IPS-15b (cell line): ENCODE measurements around the gene LAPTM5.

Experiments
- H3K27me3 ChIP-seq: one replicate; pipeline ENCODE4 v1.6.1; 2013; ENCODE audit warnings: low read length; ENCODE audit not compliant: control insufficient read depth, insufficient read depth
- H3K36me3 ChIP-seq: one replicate; pipeline ENCODE4 v1.6.1; 2013; ENCODE audit warnings: low read length; ENCODE audit not compliant: control insufficient read depth, insufficient read depth
- H3K4me1 ChIP-seq: one replicate; pipeline ENCODE4 v1.6.1; 2013; ENCODE audit warnings: mild to moderate bottlenecking, low read length; ENCODE audit not compliant: control insufficient read depth, insufficient read depth
- H3K4me3 ChIP-seq: one replicate; pipeline ENCODE4 v1.5.1; 2013; ENCODE audit warnings: low read depth, low read length
- H3K9ac ChIP-seq: one replicate; pipeline ENCODE4 v1.6.1; 2013; ENCODE audit warnings: low read depth, mild to moderate bottlenecking, low read length
- H3K9me3 ChIP-seq: one replicate; pipeline ENCODE4 v1.6.1; 2013; ENCODE audit warnings: mild to moderate bottlenecking, low read length; ENCODE audit not compliant: control insufficient read depth, insufficient read depth

LAPTM5 gene

GRCh38 chr1:30705698-30706097 lies 51.9 kb downstream of the LAPTM5 start:
- Histone ChIP-seq H3K4me1 (peaks cover 2% of the 10 kb centered on the region), H3K4me3 (no peak overlapping the region), H3K9ac (no peak overlapping the region), H3K9me3 (no peaks in the 10 kb centered on the region), H3K27me3 (no peaks in the 10 kb centered on the region), H3K36me3 (no peaks in the 10 kb centered on the region)

- H3K9me3 ChIP-seq = no peaks in the 10 kb centered on the region
- no peaks in the 10 kb centered on the region for H3K27me3 ChIP-seq
- no peak overlapping the region for H3K9ac ChIP-seq
- peaks cover 2% of the 10 kb centered on the region for H3K4me1 ChIP-seq
- H3K36me3 ChIP-seq = no peaks in the 10 kb centered on the region
- no peak overlapping the region for H3K4me3 ChIP-seq
Observed at GRCh38 chr1:30704765-30705509, 52.6 kb downstream of the LAPTM5 start.

GRCh38 chr1:30704271-30704670 lies 53.3 kb downstream of the LAPTM5 start:
- H3K36me3 ChIP-seq = no peaks in the 10 kb centered on the region
- H3K9ac ChIP-seq = no peak overlapping the region
- no peaks in the 10 kb centered on the region for H3K9me3 ChIP-seq
- H3K4me1 ChIP-seq = peaks cover 2% of the 10 kb centered on the region
- H3K27me3 ChIP-seq = no peaks in the 10 kb centered on the region
- H3K4me3 ChIP-seq = no peak overlapping the region

GRCh38 chr1:30702823-30703222 lies 54.8 kb downstream of the LAPTM5 start:
- no peak overlapping the region for H3K9ac ChIP-seq
- H3K27me3 ChIP-seq = no peaks in the 10 kb centered on the region
- no peaks in the 10 kb centered on the region for H3K9me3 ChIP-seq
- H3K36me3 ChIP-seq = no peaks in the 10 kb centered on the region
- peaks cover under 1% of the 10 kb centered on the region for H3K4me1 ChIP-seq
- no peak overlapping the region for H3K4me3 ChIP-seq

GRCh38 chr1:30701258-30701633 lies 56.3 kb downstream of the LAPTM5 start:
- H3K4me1 ChIP-seq = no peaks in the 10 kb centered on the region
- H3K4me3 ChIP-seq = no peak overlapping the region
- no peaks in the 10 kb centered on the region for H3K36me3 ChIP-seq
- H3K27me3 ChIP-seq = no peaks in the 10 kb centered on the region
- H3K9me3 ChIP-seq = no peaks in the 10 kb centered on the region
- H3K9ac ChIP-seq = no peak overlapping the region

GRCh38 chr1:30700528-30701257 lies 56.9 kb downstream of the LAPTM5 start:
- H3K9me3 ChIP-seq = no peaks in the 10 kb centered on the region
- H3K27me3 ChIP-seq = no peaks in the 10 kb centered on the region
- H3K36me3 ChIP-seq = no peaks in the 10 kb centered on the region
- no peak overlapping the region for H3K4me3 ChIP-seq
- H3K4me1 ChIP-seq = no peaks in the 10 kb centered on the region
- H3K9ac ChIP-seq = no peak overlapping the region

- Histone ChIP-seq H3K4me3 (no peak overlapping the region), H3K9me3 (no peaks in the 10 kb centered on the region), H3K9ac (no peak overlapping the region), H3K36me3 (no peaks in the 10 kb centered on the region), H3K4me1 (no peaks in the 10 kb centered on the region), H3K27me3 (no peaks in the 10 kb centered on the region)
Observed at GRCh38 chr1:30699762-30700161, 57.8 kb downstream of the LAPTM5 start.

GRCh38 chr1:30698401-30698981 lies 59.1 kb downstream of the LAPTM5 start:
- Histone ChIP-seq H3K4me1 (no peaks in the 10 kb centered on the region), H3K4me3 (no peak overlapping the region), H3K9me3 (no peaks in the 10 kb centered on the region), H3K9ac (no peak overlapping the region), H3K36me3 (no peaks in the 10 kb centered on the region), H3K27me3 (no peaks in the 10 kb centered on the region)

- Histone ChIP-seq H3K4me1 (no peaks in the 10 kb centered on the region), H3K36me3 (no peaks in the 10 kb centered on the region), H3K9ac (no peak overlapping the region), H3K9me3 (no peaks in the 10 kb centered on the region), H3K4me3 (no peak overlapping the region), H3K27me3 (no peaks in the 10 kb centered on the region)
Observed at GRCh38 chr1:30697571-30698376, 59.8 kb downstream of the LAPTM5 start.

GRCh38 chr1:30696831-30697230 lies 60.7 kb downstream of the LAPTM5 start:
- Histone ChIP-seq H3K27me3 (no peaks in the 10 kb centered on the region), H3K9ac (no peak overlapping the region), H3K4me1 (no peaks in the 10 kb centered on the region), H3K36me3 (no peaks in the 10 kb centered on the region), H3K9me3 (no peaks in the 10 kb centered on the region), H3K4me3 (no peak overlapping the region)

GRCh38 chr1:30695439-30695841 lies 62.1 kb downstream of the LAPTM5 start:
- Histone ChIP-seq H3K36me3 (no peaks in the 10 kb centered on the region), H3K9ac (no peak overlapping the region), H3K27me3 (no peaks in the 10 kb centered on the region), H3K4me1 (peaks cover under 1% of the 10 kb centered on the region), H3K4me3 (no peak overlapping the region), H3K9me3 (no peaks in the 10 kb centered on the region)
